HG02970 (cell line): ENCODE results near the gene TESK2.
"Not testable (repeated sequence)": the region's sequence is repeated elsewhere in the genome, so short reads cannot be mapped to it uniquely, and the experiment has no call there.

Source experiments
- ATAC-seq: cut with Tn5 transposase; IDR thresholded peaks from one replicate; pipeline ENCODE4 v1.9.1; 2021; ENCODE audit warnings: mild to moderate bottlenecking, moderate library complexity, moderate number of reproducible peaks; ENCODE audit not compliant: unreplicated experiment, low FRiP score

TESK2 gene

GRCh38 chr1:45510036-45510971 lies 19.3 kb upstream of the TESK2 start:
- ATAC-seq, result no peak

DNA sequence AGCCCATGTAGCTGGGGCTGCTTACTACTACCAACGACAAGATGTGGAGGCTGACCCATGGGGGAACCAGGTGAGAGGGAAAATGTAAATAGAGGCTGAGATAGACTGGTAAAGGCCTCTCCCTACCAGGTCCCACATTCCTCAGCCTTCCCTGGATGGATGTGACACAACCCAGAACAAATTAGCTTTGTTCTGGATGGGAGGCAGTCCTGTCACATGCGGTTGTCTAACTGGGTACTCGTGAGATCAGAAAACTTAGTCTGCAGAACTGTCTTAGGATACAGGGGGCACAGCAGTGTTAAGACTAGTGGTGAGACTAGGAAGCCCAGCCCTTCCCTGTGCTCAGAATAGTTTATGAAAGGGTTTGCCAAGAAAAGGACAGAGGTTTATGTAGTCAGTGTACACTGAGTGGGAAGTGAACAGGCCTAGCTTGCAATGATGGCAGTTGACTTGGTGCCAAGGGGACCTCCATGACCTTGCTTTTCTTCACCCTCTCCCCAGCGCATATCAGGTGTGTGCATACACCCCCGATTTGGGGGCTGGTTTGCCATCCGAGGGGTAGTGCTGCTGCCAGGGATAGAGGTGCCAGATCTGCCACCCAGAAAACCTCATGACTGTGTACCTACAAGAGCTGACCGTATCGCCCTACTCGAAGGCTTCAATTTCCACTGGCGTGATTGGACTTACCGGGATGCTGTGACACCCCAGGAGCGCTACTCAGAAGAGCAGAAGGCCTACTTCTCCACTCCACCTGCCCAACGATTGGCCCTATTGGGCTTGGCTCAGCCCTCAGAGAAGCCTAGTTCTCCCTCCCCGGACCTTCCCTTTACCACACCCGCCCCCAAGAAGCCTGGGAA lies 17.6 kb upstream of the TESK2 start:
- no peak for ATAC-seq

GRCh38 chr1:45507893-45508292 lies 16.9 kb upstream of the TESK2 start:
- ATAC-seq, result no peak

DNA sequence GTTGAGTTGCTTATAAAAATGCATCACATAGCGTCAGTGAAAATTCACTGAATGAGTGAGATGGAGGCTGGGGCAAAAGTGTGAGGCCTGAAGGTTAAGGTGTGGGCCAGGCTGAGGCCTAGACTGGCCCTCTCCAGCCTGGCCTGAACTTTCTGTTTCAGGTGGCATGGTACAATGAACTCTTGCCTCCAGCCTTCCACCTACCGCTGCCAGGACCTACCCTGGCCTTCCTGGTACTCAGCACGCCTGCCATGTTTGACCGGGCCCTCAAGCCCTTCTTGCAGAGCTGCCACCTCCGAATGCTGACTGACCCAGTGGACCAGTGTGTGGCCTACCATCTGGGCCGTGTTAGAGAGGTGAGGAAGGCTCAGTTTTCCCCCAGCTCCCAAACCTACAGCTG lies 16.2 kb upstream of the TESK2 start:
- no peak for ATAC-seq

GRCh38 chr1:45503462-45504360 lies 12.7 kb upstream of the TESK2 start:
- no peak for ATAC-seq

GRCh38 chr1:45501505-45501859 lies 10.5 kb upstream of the TESK2 start:
- no peak for ATAC-seq

GRCh38 chr1:45499415-45499769 lies 8.4 kb upstream of the TESK2 start:
- no peak for ATAC-seq

DNA sequence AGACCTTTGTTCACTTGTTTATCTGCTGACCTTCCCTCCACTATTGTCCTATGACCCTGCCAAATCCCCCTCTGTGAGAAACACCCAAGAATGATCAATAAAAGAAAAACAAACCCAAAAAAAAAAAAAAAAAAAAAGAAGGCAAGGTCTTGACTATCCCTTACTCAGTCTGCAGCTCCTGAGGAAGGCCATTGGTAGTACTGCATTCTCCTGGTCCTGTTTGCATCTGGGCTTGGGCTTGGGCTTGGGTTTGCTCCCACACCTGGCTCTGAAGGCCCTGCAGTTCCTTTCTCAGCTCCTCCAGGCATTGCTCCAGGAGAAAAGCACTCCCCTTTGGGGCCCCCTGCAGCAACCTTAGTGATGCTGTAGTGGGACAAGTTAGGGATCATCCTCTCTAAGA lies 7.3 kb upstream of the TESK2 start:
- ATAC-seq, result no peak

- ATAC-seq, result no peak
Observed at GRCh38 chr1:45493116-45493697, 2.2 kb upstream of the TESK2 start.

DNA sequence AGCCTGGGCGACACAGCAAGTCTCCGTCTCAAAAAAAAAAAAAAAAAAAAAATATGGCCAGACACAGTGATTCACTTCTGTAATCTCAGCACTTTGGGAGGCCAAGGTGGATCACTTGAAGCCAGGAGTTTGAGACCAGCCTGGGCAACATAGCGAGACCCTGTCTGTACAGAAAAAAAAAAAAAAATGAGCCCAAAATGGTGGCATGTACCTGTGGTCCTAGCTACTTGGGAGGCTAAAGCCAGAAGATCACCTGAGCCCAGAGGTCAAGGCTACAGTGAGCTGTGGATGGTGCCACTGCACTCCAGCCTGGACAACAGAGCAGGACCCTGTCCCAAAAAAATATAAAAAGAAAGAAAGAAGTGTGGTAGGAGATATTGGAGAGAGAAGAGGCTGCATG lies 1.7 kb upstream of the TESK2 start:
- ATAC-seq, result no peak

DNA sequence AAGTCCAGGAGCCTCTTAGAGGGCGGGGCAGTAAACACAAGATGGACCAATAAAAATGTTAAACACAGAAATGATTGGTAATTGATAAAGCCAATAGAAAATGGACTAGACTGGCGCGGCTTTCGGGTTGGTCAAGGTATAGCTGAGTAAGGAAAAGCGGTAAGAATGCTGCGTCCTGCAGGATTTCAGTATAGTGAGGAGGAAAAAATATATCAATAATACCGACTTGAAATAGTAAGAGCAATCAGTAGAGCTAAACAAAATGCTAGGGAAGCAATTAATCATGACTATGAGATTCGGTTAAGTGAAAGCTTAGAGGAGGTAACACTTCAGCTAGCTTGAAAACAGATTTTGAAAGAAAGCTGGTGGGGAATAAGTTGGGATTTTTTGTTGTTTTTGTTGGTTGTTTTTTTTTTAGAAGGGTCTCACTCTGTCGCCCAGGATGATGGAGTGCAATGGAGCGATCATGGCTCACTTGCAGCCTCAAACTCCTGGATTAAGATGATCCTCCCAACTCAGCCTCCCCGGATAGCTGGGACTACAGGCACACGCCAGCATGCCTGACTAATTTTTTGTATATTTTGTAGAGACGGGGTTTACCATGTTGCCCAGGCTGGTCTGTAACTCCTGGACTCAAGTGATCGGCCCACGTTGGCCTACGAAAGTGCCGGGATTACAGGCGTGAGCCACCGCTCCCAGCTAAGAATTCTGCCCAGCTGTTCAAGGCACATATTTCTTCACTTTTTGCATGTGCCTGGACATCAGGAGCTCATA lies 711 bp upstream of the TESK2 start:
- ATAC-seq, result no peak

DNA sequence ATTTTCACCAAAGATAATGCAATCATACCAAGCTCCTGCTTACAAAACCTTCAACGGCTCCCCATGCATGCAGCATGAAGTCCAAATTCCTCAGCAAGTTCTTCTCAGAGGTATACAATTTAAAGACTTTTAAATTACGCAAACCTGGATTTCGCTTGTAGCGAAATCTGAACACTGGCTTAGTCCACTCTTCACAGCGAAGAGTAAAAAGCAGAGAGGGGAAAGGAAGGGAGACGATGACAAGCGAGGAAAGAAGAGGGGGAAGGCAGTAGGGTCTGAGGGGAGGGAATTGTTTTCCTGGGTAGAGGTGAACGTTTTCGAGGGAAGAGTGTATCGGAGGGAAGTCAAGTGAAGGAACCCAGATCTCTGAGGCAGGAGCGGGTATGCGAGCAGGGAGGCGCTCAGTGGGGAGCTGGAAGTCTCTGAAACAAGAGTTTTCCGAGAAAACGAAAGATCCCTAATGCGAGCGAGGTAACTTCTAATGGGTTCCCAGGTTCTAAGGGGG lies 790 bp downstream of the TESK2 start:
- ATAC-seq, result no peak

DNA sequence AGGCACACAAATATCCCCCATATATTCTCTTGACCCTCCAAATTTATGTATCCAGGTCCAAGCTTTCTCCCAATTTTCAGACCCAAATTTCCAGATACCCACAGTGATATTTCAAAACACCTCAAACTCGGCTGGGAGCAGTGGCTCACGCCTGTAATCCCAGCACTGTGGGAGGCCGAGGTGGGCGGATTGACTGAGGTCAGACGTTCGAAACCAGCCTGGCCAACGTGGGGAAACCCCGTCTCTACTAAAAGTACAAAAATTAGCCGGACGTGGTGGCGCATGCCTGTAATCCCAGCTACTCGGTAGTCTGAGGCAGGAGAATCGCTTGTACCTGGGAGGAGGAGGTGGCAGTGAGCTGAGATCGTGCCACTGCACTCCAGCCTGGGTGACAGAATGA lies 1.6 kb downstream of the TESK2 start:
- not testable (repeated sequence) for ATAC-seq

DNA sequence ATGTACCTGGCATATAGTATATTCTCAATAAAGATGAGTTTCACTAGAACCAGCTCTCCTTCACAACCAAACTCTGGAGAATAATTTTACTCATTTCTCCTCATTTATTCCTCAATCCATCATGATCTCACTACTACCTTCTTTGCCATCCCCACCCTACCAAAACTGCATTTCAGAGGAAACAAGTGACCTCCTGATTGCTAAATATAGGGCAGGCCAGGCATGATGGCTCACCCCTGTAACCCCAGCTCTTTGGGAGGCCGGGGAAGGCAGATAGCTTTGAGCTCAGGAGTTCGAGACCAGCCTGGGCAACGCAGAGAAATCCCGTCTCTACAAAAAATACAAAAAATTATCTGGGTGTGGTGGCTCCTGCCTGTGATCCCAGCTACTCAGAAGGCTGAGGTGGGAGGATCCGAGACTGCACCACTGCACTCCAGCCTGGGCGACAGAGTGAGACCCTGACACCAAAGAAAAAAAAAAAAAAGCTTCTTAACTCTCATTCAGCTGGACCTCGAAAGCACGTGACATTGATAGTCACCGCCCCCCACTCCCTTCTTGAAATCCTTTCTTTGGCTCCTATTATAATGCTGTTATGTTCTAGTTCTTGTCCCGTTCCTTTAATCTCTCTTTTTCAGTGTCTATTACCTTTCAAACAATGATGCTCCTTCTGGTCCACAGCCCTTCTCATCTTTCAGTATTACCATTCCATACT lies 2.1 kb downstream of the TESK2 start:
- no peak for ATAC-seq

- no peak for ATAC-seq
Observed at GRCh38 chr1:45485949-45486348, 5.0 kb downstream of the TESK2 start.

DNA sequence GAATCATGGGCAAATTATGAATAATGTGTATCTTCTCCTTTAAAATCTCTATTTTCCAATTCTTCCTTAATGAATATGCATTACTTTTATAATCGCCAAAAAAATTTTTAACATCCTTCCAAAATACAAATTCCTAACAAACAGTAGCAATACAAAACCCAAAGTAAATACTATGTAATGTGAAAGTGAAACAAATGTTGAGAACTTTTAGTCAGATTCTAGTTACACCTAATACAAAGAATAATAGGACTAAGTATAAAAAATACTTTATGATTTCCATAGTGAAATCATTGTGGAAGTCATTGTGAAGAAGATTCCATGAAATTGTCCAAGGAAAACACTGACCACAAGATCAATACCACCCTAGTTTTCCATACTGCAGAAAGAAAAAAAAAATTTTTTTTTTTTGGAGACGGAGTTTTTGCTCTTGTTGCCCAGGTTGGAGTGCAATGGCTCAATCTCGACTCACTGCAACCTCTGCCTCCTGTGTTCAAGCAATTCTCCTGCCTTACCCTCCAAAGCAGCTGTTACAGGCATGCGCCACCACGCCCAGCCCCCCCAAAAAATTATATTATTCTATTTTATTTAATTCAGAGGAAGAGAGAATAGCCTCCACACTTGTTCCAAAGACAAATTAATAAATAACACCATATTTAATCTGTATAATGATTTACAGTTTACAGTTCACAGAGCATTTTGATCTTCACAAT lies 11.8 kb downstream of the TESK2 start:
- ATAC-seq, result no peak

DNA sequence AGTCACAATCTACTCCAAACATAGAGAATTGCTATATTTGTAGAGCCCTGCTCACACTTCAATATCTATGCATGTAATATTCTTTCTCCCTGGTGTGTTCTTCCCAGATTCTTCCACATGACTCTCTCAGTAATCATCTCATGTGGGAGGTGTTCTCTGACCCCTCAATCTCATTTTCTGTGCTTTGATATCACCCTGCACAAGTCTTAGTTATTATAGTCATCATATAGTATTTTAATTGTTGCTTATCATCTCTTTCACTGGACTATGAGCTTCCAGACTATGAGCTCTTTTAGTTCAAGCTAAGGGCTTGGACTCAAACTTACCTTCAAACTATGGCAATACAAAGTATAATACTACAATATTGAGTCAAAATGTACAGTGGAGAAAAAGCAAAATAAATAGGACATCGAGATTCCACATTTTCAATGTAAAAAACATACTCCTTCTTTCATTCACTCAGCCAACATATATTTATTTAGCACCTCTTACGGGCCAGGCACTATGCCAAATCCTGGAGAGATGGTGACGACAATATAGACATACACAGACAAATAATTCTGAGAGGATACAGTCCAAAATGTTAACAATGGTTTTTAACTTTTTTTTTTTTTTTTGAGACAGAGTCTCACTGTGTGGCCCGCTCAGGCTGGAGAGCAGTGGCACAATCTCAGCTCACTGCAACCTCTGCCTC lies 12.7 kb downstream of the TESK2 start:
- no peak for ATAC-seq

DNA sequence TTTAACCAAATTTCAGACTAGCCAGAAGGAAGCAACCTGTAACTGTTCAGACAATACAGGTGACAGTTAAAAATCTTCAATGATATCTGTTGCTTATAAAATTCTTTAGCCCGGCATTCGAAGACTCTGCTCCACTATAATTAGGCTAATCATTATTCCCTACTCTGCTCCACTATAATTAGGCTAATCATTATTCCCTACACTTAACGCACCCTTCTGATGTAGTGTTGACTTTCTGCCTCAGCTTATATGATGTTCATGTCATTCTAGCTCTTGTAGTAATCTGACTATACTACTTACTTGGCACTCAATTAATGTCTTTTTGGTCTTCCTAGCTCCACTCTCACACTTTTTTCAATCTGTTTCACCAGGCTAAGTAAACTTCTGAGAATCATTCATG lies 13.3 kb downstream of the TESK2 start:
- no peak for ATAC-seq
